Psoas muscle (tissue), 8 donors: ENCODE results near the gene CLEC9A. TPM values are rescaled to one million over a fixed set of nuclear protein-coding genes. Genes with fewer than 3 reads are reported as not detected.

Source experiments
- ATAC-seq, 4 donors: fragments of 200-7000 bp; cut with Tn5 transposase; one replicate each; pipeline ENCODE4 v1.9.1; 2020; ENCODE audit warnings: moderate library complexity in 3 of 4, mild to moderate bottlenecking in 2 of 4
- DNase-seq, 2 donors: peaks; one replicate each; pipeline ENCODE4 v3.0.0-alpha.2; 2020
- H3K27ac ChIP-seq: fragments of 200-600 bp; one replicate; pipeline ENCODE4 v1.8.0; 2022
- H3K27me3 ChIP-seq, 3 donors: fragments of 200-600 bp in 1 of 3; one replicate each; pipeline versions ENCODE4 v1.6.1 to v1.8.0; 2013 to 2022; ENCODE audit warnings: low read length in 2 of 3, mild to moderate bottlenecking in 2 of 3, moderate library complexity in 1 of 3; ENCODE audit not compliant: insufficient read depth in 3 of 3
- H3K36me3 ChIP-seq, 2 donors: fragments of 200-600 bp in 1 of 2; one replicate each; pipeline versions ENCODE4 v1.6.1 to v1.8.0; 2013 to 2022; ENCODE audit warnings: low read depth in 1 of 2, mild to moderate bottlenecking in 1 of 2, moderate library complexity in 1 of 2; ENCODE audit not compliant: insufficient read depth in 1 of 2
- H3K4me1 ChIP-seq: fragments of 200-600 bp; one replicate; pipeline ENCODE4 v1.8.0; 2022
- H3K4me3 ChIP-seq: fragments of 200-600 bp; one replicate; pipeline ENCODE4 v1.8.0; 2022; ENCODE audit warnings: mild to moderate bottlenecking
- H3K9me3 ChIP-seq: fragments of 200-600 bp; one replicate; pipeline ENCODE4 v1.8.0; 2022
- CTCF ChIP-seq: fragments of 200-600 bp; IDR thresholded peaks from one replicate; pipeline ENCODE4 v1.8.0; 2022; ENCODE audit warnings: antibody characterized with exemption
- WGBS, 3 donors: extraction: QIAGEN DNeasy Blood & Tissue Kit; methylation state at CpG; one replicate each; pipeline versions ENCODE4 v1.1.6 to v1.1.7; 2013; 5-methylcytosine and 5-hydroxymethylcytosine counted together
- intact Hi-C, 2 donors: fragments of 100-400 bp; cut with DNase I; formaldehyde crosslinking; loops; one replicate each; pipeline versions ENCODE4 v1.11.0 to v1.14.2; 2022
- polyA plus RNA-seq, 3 donors: library from polyadenylated mRNA; stranded (reverse); fragments of 200-250 nt; gene quantifications; one replicate each; pipeline ENCODE4 v1.2.3, GENCODE V29; 2013
- total RNA-seq, 4 donors: library from RNA; stranded (reverse); fragmentation: NEBNext Ultra II Directional in 2 of 4; extraction: Animal tissue kit (Norgen Biotek cat#: 25700) in 2 of 4; gene quantifications; one replicate each; pipeline versions ENCODE4 v1.2.1 to v1.2.4, GENCODE V29; 2021 to 2023
- donor health status: healthy with polysubstance abuse.
- donor health status: DM: no; HTN: no; CAD: no; lungs with moderate emphysema.
- donor health status: Bipolar disorder and iron deficiency.
- donor health status: healthy.
- donor health status: DM: yes; HTN: yes; CAD: no.
- donor health status: DM: no; HTN: no; CAD: no.
- donor health status: DM: no; HTN: no; CAD: no.
- donor health status: DM: yes; HTN: yes; CAD: no.

Gene CLEC9A
- total and polyA plus RNA-seq, 7 donors: 0.05 TPM; not detected in 6

- Histone ChIP-seq H3K9me3 (no peaks in the 10 kb centered on the region), H3K27ac (no peak overlapping the region), H3K4me3 (no peak overlapping the region), H3K4me1 (no peaks in the 10 kb centered on the region), H3K36me3 (no peaks in the 10 kb centered on the region), H3K27me3 (no peaks in the 10 kb centered on the region)
- TF ChIP-seq CTCF: no peak
- intact Hi-C loops: no loop called here
- ATAC-seq (no peak), DNase-seq (no peak)
- 64 to 75% (median 71%) methylated on average over 5 of the region's 5 CpGs for WGBS, 3 donors
Observed at GRCh38 chr12:10082117-10082874, 51.8 kb downstream of the CLEC9A start.

- no peak for DNase-seq
- Histone ChIP-seq H3K4me3 (no peak overlapping the region), H3K36me3 (no peaks in the 10 kb centered on the region), H3K27ac (no peak overlapping the region), H3K4me1 (no peaks in the 10 kb centered on the region), H3K9me3 (no peaks in the 10 kb centered on the region), H3K27me3 (no peaks in the 10 kb centered on the region)
- TF ChIP-seq CTCF: no peak
- WGBS, 3 donors: 70 to 86% (median 83%) methylated on average over 5 to 6 of the region's 6 CpGs
- ATAC-seq: no peak
- intact Hi-C loops: no loop called here
Observed at GRCh38 chr12:10084733-10085132, 54.3 kb downstream of the CLEC9A start.

- ATAC-seq: no peak
- Histone ChIP-seq H3K9me3 (no peaks in the 10 kb centered on the region), H3K36me3 (no peaks in the 10 kb centered on the region), H3K27ac (no peak overlapping the region), H3K27me3 (no peaks in the 10 kb centered on the region), H3K4me1 (no peaks in the 10 kb centered on the region), H3K4me3 (no peak overlapping the region)
- 78 to 85% (median 84%) methylated on average over 3 of the region's 3 CpGs for WGBS, 3 donors
- intact Hi-C loops: no loop called here
- DNase-seq: no peak
- TF ChIP-seq CTCF: no peak
Observed at GRCh38 chr12:10086387-10086786, 55.9 kb downstream of the CLEC9A start.

GRCh38 chr12:10088031-10088430 is 57.5 kb downstream of the CLEC9A start:
- Histone ChIP-seq H3K4me3 (no peak overlapping the region), H3K27ac (no peak overlapping the region), H3K4me1 (no peaks in the 10 kb centered on the region), H3K9me3 (no peaks in the 10 kb centered on the region), H3K36me3 (no peaks in the 10 kb centered on the region), H3K27me3 (no peaks in the 10 kb centered on the region)
- intact Hi-C loops: no loop called here
- TF ChIP-seq CTCF: no peak
- no peak for DNase-seq
- no peak for ATAC-seq
